GM12891 (cell line): ENCODE measurements around the gene PPM1A.

ENCODE experiments used
- DNase-seq: peaks from one replicate; pipeline ENCODE4 v3.0.0; 2011; ENCODE audit warnings: low spot score; ENCODE audit not compliant: insufficient read length
- FAIRE-seq: peaks from 2 replicates; lab custom pipeline; 2011; peaks lifted over from hg19 to GRCh38; lab: Jason Lieb, UNC
- PAX5 ChIP-seq: IDR thresholded peaks from 2 replicates; pipeline ENCODE4 v1.6.1; 2011; ENCODE audit warnings: low read length, moderate library complexity, mild to moderate bottlenecking; ENCODE audit not compliant: insufficient read depth, severe bottlenecking
- POLR2A ChIP-seq: IDR thresholded peaks from 2 replicates; pipeline ENCODE4 v1.6.1; 2011; ENCODE audit warnings: low read depth, low read length, control low read depth
- POLR2AphosphoS5 ChIP-seq: IDR thresholded peaks from 2 replicates; pipeline ENCODE4 v1.6.1; 2011; ENCODE audit warnings: low read depth, low read length, control low read depth
- POU2F2 ChIP-seq: IDR thresholded peaks from 2 replicates; pipeline ENCODE4 v1.6.1; 2011; ENCODE audit warnings: low read depth, mild to moderate bottlenecking, control low read depth, low read length, moderate library complexity
- SPI1 ChIP-seq: IDR thresholded peaks from 2 replicates; pipeline ENCODE4 v1.6.1; 2011; ENCODE audit warnings: low read depth, low read length, control low read depth
- TAF1 ChIP-seq: IDR thresholded peaks from 2 replicates; pipeline ENCODE4 v1.6.1; 2011; ENCODE audit warnings: low read depth, low read length, control low read depth

Gene PPM1A

DNA sequence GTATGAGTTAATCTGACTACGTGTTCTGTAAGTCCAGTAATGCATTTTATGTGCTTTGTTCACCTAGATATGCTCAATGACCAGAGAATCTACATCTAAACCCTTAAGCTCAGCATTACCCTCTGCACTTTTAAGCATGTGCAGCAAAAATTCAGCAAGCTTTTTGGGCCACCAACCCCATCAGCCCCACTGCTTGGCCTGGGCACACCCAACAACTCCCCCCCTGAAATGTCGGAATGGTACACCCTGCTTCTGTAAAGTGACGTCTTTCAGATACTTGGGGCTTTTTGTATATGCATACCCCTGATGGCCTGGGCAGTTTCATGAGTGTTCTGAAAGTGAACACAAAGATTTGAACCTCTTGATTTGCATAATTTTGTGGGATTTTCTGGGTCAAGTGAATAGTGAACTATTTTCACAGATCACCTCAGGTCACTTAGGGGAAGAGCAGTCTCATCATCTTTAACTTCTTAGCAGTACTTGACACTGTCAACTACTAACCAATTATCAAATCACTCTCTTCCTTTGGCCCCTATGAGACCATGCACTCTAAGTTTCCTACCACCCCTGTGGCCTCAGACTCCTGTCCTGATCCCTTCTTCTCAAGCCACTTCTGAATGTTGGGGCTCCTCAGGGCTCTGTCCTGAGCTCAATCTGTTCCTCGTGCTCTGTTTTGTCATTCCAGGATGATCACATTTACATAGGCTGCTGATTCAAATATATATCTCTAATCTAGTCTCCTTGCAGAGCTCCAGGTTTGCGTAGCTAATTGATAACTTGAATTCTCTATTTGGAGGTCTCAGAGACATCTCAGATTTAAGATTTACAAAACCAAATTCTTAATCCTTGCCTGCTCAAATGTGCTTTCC lies 36.3 kb upstream of the PPM1A start:
- no peak for DNase-seq
- FAIRE-seq = peak; percentile 96
- peak; percentile 53; the same call in 1 of the 2 replicates for TF ChIP-seq POLR2AphosphoS5
- TF ChIP-seq PAX5 = no peak
- TF ChIP-seq SPI1 = peak; percentile 23; the same call in 1 of the 2 replicates
- TF ChIP-seq POU2F2 = peak; percentile 99
- peak; percentile 30 for TF ChIP-seq TAF1
- TF ChIP-seq POLR2A = peak; percentile 68

DNA sequence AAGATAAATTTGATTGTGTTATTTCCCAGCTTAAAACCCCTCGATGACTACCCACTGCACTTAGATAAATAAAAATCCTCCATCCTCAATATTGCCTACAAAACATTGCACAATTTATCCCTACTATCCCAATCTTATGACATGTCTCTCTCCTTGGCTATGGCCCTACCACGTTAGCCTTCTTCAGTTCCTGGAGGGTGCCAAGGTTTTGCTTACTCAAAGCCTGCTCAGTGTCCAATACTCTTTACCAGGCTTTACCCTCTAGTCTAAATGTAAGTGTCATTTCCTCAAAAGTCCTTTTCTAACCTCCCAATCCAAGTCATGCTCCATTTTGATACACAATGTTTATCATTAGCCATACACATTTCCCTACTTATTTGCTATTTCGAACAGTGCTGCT lies 35.0 kb upstream of the PPM1A start:
- no peak for DNase-seq
- no peak for TF ChIP-seq PAX5
- TF ChIP-seq SPI1 = no peak
- no peak for TF ChIP-seq TAF1
- TF ChIP-seq POLR2AphosphoS5 = no peak
- no peak for TF ChIP-seq POLR2A
- TF ChIP-seq POU2F2 = no peak
- FAIRE-seq = peak; percentile 74

DNA sequence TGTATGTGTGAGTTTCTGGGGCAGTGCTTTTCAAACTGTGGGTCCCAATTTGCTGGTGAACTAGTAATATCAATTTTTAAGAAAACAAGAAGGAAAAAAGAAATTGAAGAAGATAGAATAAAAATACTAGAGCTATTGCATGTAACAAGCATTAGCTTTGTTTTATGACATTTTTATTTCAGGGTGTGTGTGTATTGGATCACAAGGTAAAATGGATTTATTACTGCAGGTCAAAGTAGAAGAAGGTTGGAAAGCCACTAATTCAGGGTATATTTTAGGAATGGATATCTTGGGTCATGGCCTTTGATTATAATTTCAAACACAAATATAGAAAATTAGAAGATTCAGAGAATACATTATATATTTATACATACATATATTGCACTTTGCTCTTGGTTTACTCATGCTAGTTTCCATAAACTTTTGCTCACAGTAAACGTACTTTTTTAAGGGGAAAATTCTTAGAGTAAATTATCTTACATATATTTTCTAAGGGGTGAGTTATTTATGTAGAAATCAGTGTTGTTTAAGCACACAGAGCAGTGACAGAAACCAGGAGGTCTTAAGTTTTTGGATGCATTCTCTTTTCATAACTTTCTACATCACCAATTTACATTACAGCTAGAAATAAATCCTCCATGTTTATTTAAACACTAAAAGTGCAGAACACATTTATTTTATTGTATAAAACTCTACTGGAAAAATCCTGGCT lies 34.5 kb upstream of the PPM1A start:
- TF ChIP-seq POLR2A (no peak), PAX5 (no peak), POU2F2 (no peak), TAF1 (no peak), SPI1 (no peak)
- FAIRE-seq (no peak), DNase-seq (no peak)

DNA sequence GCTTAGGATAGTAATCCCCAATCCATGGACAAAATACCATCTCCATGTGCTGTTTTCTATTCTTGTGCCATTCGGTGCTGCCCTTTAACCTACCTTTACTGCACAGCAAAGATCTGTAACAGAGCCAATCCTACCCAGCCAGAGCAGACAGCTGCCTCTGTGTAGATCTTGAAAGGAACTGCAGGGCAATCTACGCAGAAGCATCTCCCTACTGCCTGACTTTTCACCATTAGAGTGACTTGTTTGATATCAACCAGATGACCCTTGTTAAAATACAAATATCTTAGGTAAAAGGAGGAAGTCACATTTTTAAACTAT lies 33.9 kb upstream of the PPM1A start:
- FAIRE-seq = no peak
- TF ChIP-seq POLR2A (no peak), POU2F2 (no peak), SPI1 (no peak), POLR2AphosphoS5 (no peak), PAX5 (no peak), TAF1 (no peak)
- no peak for DNase-seq

DNA sequence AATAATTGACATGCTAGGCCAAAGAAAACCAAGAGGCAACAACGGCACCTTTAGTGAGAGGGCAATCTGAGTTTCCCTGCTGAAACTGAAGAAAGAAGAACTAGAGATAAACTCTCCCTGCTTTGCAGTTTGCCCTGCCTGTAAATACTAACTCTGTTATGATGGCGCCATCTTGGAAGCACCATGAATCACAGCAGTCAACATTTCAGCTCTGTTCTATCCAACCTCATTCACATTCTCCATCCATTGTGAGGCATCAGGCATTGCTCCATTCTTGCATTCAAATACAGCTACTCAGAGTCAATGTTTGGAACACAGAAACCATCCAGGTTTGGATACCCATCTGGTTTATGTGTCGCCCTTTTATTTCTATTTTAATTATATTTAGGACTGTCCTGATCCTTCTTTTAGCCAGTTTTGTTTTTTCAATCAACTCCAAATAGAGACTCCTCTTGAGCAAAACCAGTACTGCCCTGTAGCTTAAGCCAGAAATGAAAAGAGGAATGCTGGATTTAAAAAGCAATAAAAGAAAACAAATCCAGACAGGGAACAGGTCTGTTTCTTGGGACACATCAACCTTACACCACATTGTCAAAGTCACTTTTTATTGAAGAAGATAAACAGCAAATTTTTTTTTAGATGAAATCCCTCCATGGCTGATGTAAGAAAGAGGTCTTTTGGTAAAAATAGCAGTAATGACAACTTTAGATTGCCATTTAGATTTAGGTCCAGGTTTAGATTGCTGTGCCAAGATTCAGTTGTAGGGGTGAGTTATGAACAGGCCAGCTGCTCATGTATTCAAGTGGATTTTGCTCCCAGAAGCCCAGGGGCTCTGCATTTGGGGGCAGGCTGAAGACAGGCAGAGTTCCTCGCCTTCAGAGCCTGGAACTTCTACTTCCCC lies 33.3 kb upstream of the PPM1A start:
- TF ChIP-seq TAF1 (no peak), POLR2AphosphoS5 (no peak), POU2F2 (no peak), PAX5 (no peak), SPI1 (no peak), POLR2A (no peak)
- FAIRE-seq (no peak), DNase-seq (no peak)

DNA sequence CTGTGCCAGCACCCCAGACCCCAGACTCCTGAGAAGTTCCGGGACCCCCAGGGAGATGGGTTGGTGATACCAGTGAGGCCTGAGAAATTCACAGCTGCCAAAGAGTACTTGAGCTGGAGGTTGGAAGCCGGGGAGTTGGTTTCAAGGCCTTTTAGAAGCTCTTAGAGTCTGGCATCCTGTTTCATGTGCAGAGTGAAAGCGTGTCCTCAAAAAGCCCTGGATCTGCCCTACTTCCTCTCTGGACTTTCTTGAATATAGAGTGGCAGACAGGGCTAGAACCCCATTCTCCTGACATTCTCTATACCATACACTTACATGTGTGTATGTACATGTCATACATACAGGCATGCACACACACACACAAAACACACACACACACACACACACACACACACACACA lies 31.3 kb upstream of the PPM1A start:
- FAIRE-seq (no peak), DNase-seq (no peak)
- TF ChIP-seq POLR2AphosphoS5 (no peak), PAX5 (no peak), TAF1 (no peak), SPI1 (peak; percentile 46; the same call in 1 of the 2 replicates)

DNA sequence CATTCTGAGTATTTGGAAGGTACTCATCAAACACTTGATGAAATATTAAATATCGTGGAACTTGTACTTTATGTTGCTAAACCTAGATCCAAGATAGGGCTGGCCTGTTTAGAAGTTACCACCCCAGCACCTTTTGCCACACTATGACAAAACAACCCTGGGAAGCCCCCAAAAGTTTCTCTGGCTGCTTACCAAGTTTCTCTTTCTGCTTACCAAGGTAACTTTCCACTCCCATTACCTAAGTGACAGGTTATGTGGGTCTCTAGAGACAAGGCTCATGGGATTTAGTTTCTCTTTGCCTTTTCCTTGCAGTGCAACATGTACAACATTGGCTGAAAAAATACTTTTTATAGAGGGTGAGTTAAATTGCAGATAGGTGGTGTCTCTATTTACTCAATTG lies 28.9 kb upstream of the PPM1A start:
- no peak for DNase-seq
- no peak for TF ChIP-seq SPI1
- no peak for TF ChIP-seq TAF1
- TF ChIP-seq PAX5 = no peak
- no peak for TF ChIP-seq POLR2AphosphoS5
- TF ChIP-seq POLR2A = no peak
- FAIRE-seq = no peak

DNA sequence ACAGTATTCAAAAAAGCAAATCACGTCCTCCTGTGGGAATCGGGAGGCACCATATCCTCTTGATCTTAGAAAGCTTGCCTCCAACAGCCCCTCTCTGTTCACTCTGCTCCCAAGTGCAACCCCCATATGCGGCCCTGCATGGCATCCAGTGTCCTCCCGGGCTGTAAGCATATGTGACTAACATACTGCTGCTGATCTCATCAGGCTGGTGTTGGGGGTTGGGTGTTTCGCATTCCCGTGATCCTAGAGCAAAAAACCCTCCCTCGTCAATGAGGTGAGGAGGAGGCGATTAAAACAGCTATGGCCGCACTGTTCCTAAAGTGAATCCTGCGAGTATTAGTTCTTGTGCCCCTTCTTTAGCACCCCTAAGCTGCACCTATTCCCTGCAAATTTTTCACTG lies 28.1 kb upstream of the PPM1A start:
- DNase-seq (no peak), FAIRE-seq (peak; percentile 69)
- no peak for TF ChIP-seq POLR2AphosphoS5
- TF ChIP-seq PAX5 = no peak
- no peak for TF ChIP-seq POU2F2
- TF ChIP-seq SPI1 = no peak
- no peak for TF ChIP-seq POLR2A
- TF ChIP-seq TAF1 = no peak

DNA sequence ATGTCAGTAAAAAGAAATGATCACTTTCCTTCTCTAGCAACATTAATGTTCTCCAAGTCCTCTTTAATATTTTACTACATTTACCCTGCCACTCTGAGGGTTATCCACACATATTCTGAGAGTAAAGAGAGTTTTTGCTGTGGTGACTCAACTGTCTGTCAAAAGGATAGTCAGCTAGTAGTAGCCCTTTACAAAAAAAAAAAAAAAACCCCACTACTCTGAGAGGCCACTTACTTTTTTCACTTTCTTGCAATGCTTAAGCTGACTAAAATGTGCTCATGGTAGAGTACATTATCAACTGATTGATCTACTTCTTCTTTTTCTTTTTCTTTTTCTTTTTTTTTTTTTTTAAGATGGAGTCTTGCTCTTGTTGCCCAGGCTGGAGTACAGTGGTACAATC lies 27.6 kb upstream of the PPM1A start:
- DNase-seq = no peak
- FAIRE-seq = no peak
- TF ChIP-seq SPI1 = no peak
